HG03354 (cell line): ENCODE measurements around the gene BEST3.
A peak's percentile ranks its signal among the peaks of the same experiment; 100 is the strongest.

Experiments
- ATAC-seq: cut with Tn5 transposase; IDR thresholded peaks from one replicate; pipeline ENCODE4 v1.9.1; 2021; ENCODE audit warnings: mild to moderate bottlenecking; ENCODE audit not compliant: unreplicated experiment, poor library complexity, severe bottlenecking

The BEST3 gene

GRCh38 chr12:69655616-69656340, 43.3 kb downstream of the BEST3 start:
- no peak for ATAC-seq

GRCh38 chr12:69653703-69654102, 45.4 kb downstream of the BEST3 start:
- no peak for ATAC-seq

- ATAC-seq = no peak
These were observed 47.2 kb downstream of the BEST3 start for GRCh38 chr12:69651922-69652321.

DNA sequence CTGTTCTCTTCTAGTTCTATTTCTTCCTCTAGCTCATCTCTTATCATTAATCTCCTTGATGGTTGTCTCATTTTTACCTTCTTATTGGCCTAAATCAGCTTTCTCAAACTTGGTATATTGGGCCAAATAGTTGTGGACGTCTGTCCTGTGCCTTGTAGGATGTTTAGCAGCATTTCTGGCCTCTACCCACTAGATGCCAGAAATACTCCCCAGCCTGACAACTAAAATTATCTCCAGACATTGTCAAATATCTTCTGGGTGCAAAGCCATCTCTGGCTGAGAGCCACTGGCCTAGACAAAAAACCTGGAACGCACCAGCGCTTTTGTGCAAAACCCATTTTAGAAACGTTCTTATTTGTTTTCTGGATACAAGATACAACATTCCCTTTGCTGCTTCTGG, 49.6 kb downstream of the BEST3 start:
- no peak for ATAC-seq

- no peak for ATAC-seq
These were observed 50.6 kb downstream of the BEST3 start for GRCh38 chr12:69648476-69648875.

DNA sequence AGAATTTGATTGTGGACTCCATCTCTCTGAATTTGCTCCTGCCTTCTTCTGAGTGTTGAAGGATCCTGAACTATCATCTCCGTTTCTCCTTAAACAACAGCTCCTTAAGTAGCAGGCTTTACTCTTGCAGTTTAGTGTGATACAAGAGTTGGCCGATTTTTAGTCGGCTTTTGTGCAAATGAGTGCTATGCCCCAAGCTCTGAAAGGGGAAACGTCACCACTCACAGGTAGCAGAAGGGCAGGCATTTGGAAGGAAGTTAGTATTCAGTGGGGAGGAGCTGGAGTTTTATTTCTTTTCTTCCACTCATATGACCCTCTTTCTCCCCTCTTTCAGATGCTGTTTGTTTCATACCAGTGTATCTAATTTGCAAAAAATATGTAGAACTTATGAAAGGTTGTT, 51.9 kb downstream of the BEST3 start:
- ATAC-seq = no peak

DNA sequence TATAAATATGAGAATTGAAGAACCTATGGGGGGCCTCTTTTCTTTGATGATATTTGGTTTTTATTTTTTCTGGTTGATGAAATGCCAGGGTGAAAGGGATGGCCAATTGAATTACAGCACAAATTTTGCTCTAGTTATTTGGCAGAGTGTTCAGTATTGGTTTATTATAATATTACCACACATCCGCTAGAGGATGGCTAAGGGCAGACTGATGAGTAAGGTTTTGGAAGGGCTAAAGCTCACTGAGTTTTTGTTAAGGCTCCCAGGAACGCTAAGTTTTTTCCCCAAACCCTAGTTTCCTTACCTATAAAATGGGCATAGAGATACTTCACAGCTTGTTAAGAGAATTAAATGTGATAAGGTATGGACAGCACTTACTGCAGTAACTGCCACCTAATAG, 54.1 kb downstream of the BEST3 start:
- no peak for ATAC-seq

DNA sequence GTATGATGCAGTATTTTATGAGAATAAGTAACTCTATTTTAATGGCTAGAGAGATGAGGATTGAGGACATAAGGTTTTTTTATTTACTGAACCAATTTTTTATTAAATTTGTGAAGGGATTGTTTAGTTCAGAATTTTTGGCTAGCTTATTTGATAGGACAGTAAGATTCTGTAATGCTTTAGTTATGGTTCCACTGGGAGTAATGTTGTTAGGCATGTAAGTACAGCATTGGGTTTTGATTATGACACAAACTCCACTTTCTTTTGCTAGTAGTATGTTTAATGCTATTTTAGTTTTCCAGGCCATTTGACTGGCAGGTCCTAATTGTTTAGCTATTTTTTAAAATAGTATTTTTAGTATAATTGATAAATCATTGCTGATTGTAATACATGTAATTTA, 54.6 kb downstream of the BEST3 start:
- no peak for ATAC-seq

- ATAC-seq = no peak
These were observed 56.6 kb downstream of the BEST3 start for GRCh38 chr12:69642531-69642930.

- no peak for ATAC-seq
These were observed 57.6 kb downstream of the BEST3 start for GRCh38 chr12:69641546-69641945.

GRCh38 chr12:69639400-69640016, 59.6 kb downstream of the BEST3 start:
- peak; percentile 94 for ATAC-seq

GRCh38 chr12:69633061-69633460, 66.0 kb downstream of the BEST3 start:
- ATAC-seq = no peak

- no peak for ATAC-seq
These were observed 68.9 kb downstream of the BEST3 start for GRCh38 chr12:69630191-69630590.

- no peak for ATAC-seq
These were observed 71.6 kb downstream of the BEST3 start for GRCh38 chr12:69627501-69627900.

GRCh38 chr12:69623970-69624369, 75.1 kb downstream of the BEST3 start:
- ATAC-seq = no peak

- no peak for ATAC-seq
These were observed 77.6 kb downstream of the BEST3 start for GRCh38 chr12:69621551-69621950.

DNA sequence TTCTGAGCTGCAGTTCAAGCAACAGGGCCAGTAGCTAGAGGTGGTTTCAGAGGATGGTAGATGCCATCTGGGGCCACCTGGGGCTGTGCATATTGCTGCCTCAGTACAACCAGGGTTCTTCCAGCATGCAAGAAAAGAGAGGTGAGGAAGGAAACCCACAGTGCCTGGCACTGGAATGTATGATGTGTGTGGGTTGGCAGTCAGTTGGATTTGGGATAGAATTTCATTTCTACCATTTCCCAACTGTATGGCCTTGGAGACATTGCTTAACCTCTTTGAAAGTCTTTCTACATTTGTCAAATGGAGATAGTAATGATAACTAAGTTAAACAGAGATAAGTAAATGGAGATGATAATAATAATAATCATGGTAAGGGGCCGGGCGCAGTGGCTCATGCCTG, 78.2 kb downstream of the BEST3 start:
- no peak for ATAC-seq

DNA sequence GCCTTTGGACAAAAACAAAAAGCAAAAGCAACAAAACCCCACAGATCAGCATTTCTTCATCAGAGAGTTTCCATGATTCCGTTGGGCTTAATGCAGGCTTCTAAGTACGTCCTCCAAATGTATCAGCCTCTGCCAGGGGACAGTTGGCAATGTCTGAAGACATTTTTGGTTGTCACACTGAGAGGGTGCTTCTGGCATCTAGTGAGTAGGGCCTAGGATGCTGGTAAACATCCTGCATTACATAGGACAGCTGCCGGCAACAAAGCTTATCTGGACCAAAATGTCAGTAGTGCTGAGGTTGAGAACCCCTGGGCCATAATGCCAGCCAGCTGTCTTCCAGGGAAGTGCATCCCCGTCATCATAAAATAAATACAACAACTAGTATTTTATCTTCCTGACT, 79.0 kb downstream of the BEST3 start:
- ATAC-seq = no peak

GRCh38 chr12:69619050-69619449, 80.1 kb downstream of the BEST3 start:
- ATAC-seq = no peak

GRCh38 chr12:69616025-69616424, 83.1 kb downstream of the BEST3 start:
- ATAC-seq = no peak

GRCh38 chr12:69613351-69613750, 85.8 kb downstream of the BEST3 start:
- no peak for ATAC-seq

- ATAC-seq = no peak
These were observed 88.4 kb downstream of the BEST3 start, which contains the start of gene LRRC10 for GRCh38 chr12:69610729-69611128. LRRC10 (minus strand) TSS chr12:69610907; CDS start chr12:69610838, 69 bp downstream.
